Uterus (tissue), 4 donors: ENCODE measurements around the gene COL25A1. TPM values are rescaled to one million over a fixed set of nuclear protein-coding genes. Genes with fewer than 3 reads are reported as not detected.
"Not testable (repeated sequence)": the region's sequence is repeated elsewhere in the genome, so short reads cannot be mapped to it uniquely, and the experiment has no call there.

Experiments
- DNase-seq, 2 donors: peaks; one replicate each; pipeline ENCODE4 v3.0.0-alpha.2; 2019 to 2020
- H3K27ac ChIP-seq, 2 donors: fragments of 200-600 bp; sonication (generic); 1 replicate in 1 of 2; 2 replicates in 1 of 2; pipeline ENCODE4 v1.5.1; 2016 to 2018
- H3K27me3 ChIP-seq, 2 donors: fragments of 200-600 bp; sonication (generic); one replicate each; pipeline ENCODE4 v1.5.1; 2018 to 2019; ENCODE audit warnings: control low read depth in 1 of 2
- H3K36me3 ChIP-seq, 2 donors: fragments of 200-600 bp; sonication (generic); one replicate each; pipeline ENCODE4 v1.5.1; 2019; ENCODE audit warnings: control low read depth in 1 of 2
- H3K4me1 ChIP-seq, 2 donors: fragments of 200-600 bp; sonication (generic); one replicate each; pipeline ENCODE4 v1.5.1; 2018 to 2019; ENCODE audit warnings: control low read depth in 1 of 2
- H3K4me3 ChIP-seq, 2 donors: fragments of 200-600 bp; sonication (generic); 1 replicate in 1 of 2; 2 replicates in 1 of 2; pipeline ENCODE4 v1.5.1; 2018 to 2019; ENCODE audit warnings: mild to moderate bottlenecking in 1 of 2
- H3K9me3 ChIP-seq, 2 donors: fragments of 200-600 bp; sonication (generic); one replicate each; pipeline ENCODE4 v1.5.1; 2019; ENCODE audit warnings: control low read depth in 1 of 2
- CTCF ChIP-seq, 4 experiments: fragments of 200-600 bp in 2 of 4; fragments of 450-650 bp in 2 of 4; sonication (generic) in 2 of 4; IDR thresholded peaks; one replicate each; pipeline ENCODE4 v1.5.1; 2016 to 2019; ENCODE audit warnings: antibody characterized with exemption in 4 of 4, mild to moderate bottlenecking in 2 of 4, moderate library complexity in 1 of 4
- POLR2A ChIP-seq, 2 donors: fragments of 450-650 bp; IDR thresholded peaks; one replicate each; pipeline ENCODE4 v1.6.1; 2016; ENCODE audit warnings: antibody characterized with exemption in 2 of 2, mild to moderate bottlenecking in 1 of 2, moderate library complexity in 1 of 2
- intact Hi-C: fragments of 100-400 bp; cut with DNase I; formaldehyde crosslinking; loops from one replicate; pipeline ENCODE4 v1.15.1; 2023; ENCODE audit warnings: low total_unique reads
- total RNA-seq, 4 donors: library from RNA; depleted of rRNA in 3 of 4; stranded (reverse); fragments of >200 nt in 3 of 4; gene quantifications; one replicate each; pipeline versions ENCODE4 v1.1.0 to v1.2.4, GENCODE V29; 2014 to 2023
- donor health status: DM: yes; HTN: yes; CAD: no.

Gene COL25A1
- total RNA-seq, 4 donors from 2014 or later, result 0.26 to 41.1 (median 1.8) TPM; not detected in 1

GRCh38 chr4:109149836-109150235, 152.6 kb downstream of the COL25A1 start:
- intact Hi-C loops, result no loop called here
- TF ChIP-seq CTCF (IDR thresholded peaks at IDR 0.05) (no peak), POLR2A (IDR thresholded peaks at IDR 0.05) (no peak)
- H3K27ac ChIP-seq, result no peak overlapping the region
- no peaks in the 10 kb centered on the region for H3K4me1 ChIP-seq
- DNase-seq, result no peak
- H3K9me3 ChIP-seq, result no peaks in the 10 kb centered on the region
- H3K27me3 ChIP-seq, result no peaks in the 10 kb centered on the region
- no peaks in the 10 kb centered on the region for H3K36me3 ChIP-seq
- no peak overlapping the region for H3K4me3 ChIP-seq

GRCh38 chr4:109148577-109149075, 153.8 kb downstream of the COL25A1 start:
- no peaks in the 10 kb centered on the region for H3K27me3 ChIP-seq
- TF ChIP-seq CTCF (IDR thresholded peaks at IDR 0.05), result no peak
- no peak for TF ChIP-seq POLR2A (IDR thresholded peaks at IDR 0.05)
- intact Hi-C loops, result no loop called here
- DNase-seq, result no peak
- no peaks in the 10 kb centered on the region for H3K4me1 ChIP-seq
- H3K36me3 ChIP-seq, result no peaks in the 10 kb centered on the region
- H3K9me3 ChIP-seq, result no peaks in the 10 kb centered on the region
- no peak overlapping the region for H3K27ac ChIP-seq
- no peak overlapping the region for H3K4me3 ChIP-seq

- DNase-seq, result no peak
- Histone ChIP-seq H3K9me3 (no peaks in the 10 kb centered on the region), H3K27me3 (no peaks in the 10 kb centered on the region), H3K4me3 (no peak overlapping the region), H3K36me3 (no peaks in the 10 kb centered on the region), H3K27ac (no peak overlapping the region), H3K4me1 (no peaks in the 10 kb centered on the region)
- intact Hi-C loops, result no loop called here
- TF ChIP-seq POLR2A (IDR thresholded peaks at IDR 0.05), result no peak
- no peak for TF ChIP-seq CTCF (IDR thresholded peaks at IDR 0.05)
These were observed 155.3 kb downstream of the COL25A1 start for GRCh38 chr4:109147135-109147534.

- TF ChIP-seq POLR2A (IDR thresholded peaks at IDR 0.05) (no peak), CTCF (IDR thresholded peaks at IDR 0.05) (no peak)
- intact Hi-C loops, result no loop called here
- no peaks in the 10 kb centered on the region for H3K9me3 ChIP-seq
These were observed 156.0 kb downstream of the COL25A1 start for GRCh38 chr4:109146499-109146898.

GRCh38 chr4:109138125-109138524, 164.3 kb downstream of the COL25A1 start:
- H3K4me1 ChIP-seq, intact Hi-C loops, H3K9me3 ChIP-seq, H3K36me3 ChIP-seq, H3K4me3 ChIP-seq, DNase-seq, H3K27ac ChIP-seq, H3K27me3 ChIP-seq: not testable (repeated sequence)

More at GRCh38 chr4:109146499-109146898, 156.0 kb downstream of the COL25A1 start:
- no peaks in the 10 kb centered on the region for H3K27me3 ChIP-seq
- H3K4me3 ChIP-seq, result no peak overlapping the region
- H3K36me3 ChIP-seq, result no peaks in the 10 kb centered on the region
- no peak for DNase-seq
- no peak overlapping the region for H3K27ac ChIP-seq
- H3K4me1 ChIP-seq, result no peaks in the 10 kb centered on the region

- no peaks in the 10 kb centered on the region for H3K27me3 ChIP-seq
- TF ChIP-seq POLR2A (IDR thresholded peaks at IDR 0.05) (no peak), CTCF (IDR thresholded peaks at IDR 0.05) (no peak)
- no peak overlapping the region for H3K27ac ChIP-seq
- no peaks in the 10 kb centered on the region for H3K36me3 ChIP-seq
- DNase-seq, result no peak
- H3K9me3 ChIP-seq, result no peaks in the 10 kb centered on the region
- intact Hi-C loops, result no loop called here
- no peak overlapping the region for H3K4me3 ChIP-seq
- no peaks in the 10 kb centered on the region for H3K4me1 ChIP-seq
These were observed 167.5 kb downstream of the COL25A1 start for GRCh38 chr4:109134921-109135320.
